Measurements from ENCODE around the gene PQBP1. TPM values are rescaled to one million over a fixed set of nuclear protein-coding genes. Genes with fewer than 3 reads are reported as not detected.
A peak's percentile ranks its signal among the peaks of the same experiment; 100 is the strongest.

PQBP1 gene
- total and polyA plus RNA-seq, 2 donors from 2014 or later = 61.3 to 93.4 TPM

DNA sequence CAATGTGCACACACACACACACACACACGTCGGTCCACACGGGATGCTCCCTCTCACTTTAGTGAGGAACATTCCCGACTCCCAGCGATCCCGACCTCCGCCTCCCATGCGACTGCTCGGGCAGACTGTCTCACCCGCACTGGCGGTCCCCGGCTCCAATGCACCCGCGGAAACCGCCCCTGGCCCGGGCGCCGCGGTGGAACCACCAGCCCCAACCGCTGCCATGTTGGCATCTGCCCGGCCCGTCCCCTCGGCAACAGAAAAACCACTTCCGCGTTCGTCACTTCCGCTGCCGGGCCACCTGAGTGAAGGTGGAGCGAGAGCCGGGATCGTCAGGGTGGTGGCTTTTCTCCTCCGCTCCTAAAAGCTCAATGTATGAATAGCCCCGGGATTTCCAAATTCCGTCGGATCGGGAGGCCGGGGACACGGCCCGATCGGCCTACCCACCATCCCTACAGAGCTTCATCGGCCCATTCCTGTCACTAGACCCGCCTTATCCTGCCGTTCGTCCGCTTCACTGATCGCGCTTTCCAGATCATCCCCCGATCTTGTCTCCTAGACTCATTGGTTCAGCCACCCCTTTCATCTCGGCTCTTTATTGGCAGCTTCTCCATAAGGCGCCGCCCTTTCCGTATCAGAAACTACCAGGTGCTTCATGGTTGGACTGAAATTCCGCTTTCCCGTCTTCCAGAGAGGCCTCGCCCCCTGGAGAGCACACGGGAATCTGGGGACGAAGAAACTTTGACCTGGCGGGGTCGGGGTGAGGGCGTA is 13.9 kb downstream of the PQBP1 start, which contains the start of gene SLC35A2:
Gene SLC35A2, minus strand, starts transcription at position 235 of the 771 bp plus-strand sequence. Its CDS starts 10 bp downstream, at position 225.
- Histone ChIP-seq H3K36me3 (ENCODE audit: control insufficient read depth in 2 of 3, insufficient read depth in 3 of 3, low read length in 3 of 3) (no peaks in the 10 kb centered on the region), H3K9me3 (ENCODE audit: control insufficient read depth in 2 of 3, insufficient read depth in 1 of 3, low read length in 3 of 3) (no peaks in the 10 kb centered on the region), H3K4me1 (ENCODE audit: control insufficient read depth in 2 of 3, insufficient read depth in 2 of 3, low read depth in 1 of 3, low read length in 3 of 3) (peaks cover 0 to 10% (median 0%) of the 10 kb centered on the region in 3 donors), H3K4me3 (ENCODE audit: low read length in 3 of 3) (peak within 1 kb of the TSS; percentile 93 to 96 (median 94)), H3K27me3 (ENCODE audit: control insufficient read depth, insufficient read depth, low read length) (no peaks in the 10 kb centered on the region), H3K9ac (ENCODE audit: low read length in 3 of 3) (peak within 1 kb of the TSS; percentile 69 to 87 (median 77)), H3K27ac (ENCODE audit: low read depth in 2 of 2, low read length in 2 of 2) (peak within 1 kb of the TSS; percentile 83 to 90)
- peak; percentile 84 to 94 (median 89) for DNase-seq
- TF ChIP-seq, protein P1, sequence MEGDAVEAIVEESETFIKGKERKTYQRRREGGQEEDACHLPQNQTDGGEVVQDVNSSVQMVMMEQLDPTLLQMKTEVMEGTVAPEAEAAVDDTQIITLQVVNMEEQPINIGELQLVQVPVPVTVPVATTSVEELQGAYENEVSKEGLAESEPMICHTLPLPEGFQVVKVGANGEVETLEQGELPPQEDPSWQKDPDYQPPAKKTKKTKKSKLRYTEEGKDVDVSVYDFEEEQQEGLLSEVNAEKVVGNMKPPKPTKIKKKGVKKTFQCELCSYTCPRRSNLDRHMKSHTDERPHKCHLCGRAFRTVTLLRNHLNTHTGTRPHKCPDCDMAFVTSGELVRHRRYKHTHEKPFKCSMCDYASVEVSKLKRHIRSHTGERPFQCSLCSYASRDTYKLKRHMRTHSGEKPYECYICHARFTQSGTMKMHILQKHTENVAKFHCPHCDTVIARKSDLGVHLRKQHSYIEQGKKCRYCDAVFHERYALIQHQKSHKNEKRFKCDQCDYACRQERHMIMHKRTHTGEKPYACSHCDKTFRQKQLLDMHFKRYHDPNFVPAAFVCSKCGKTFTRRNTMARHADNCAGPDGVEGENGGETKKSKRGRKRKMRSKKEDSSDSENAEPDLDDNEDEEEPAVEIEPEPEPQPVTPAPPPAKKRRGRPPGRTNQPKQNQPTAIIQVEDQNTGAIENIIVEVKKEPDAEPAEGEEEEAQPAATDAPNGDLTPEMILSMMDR (IDR thresholded peaks at IDR 0.05; ENCODE audit: borderline replicate concordance, extremely low read depth, insufficient read depth) = no peak
- no peak for FAIRE-seq
- intact Hi-C loops (cut with DNase I) = no loop called here

DNA sequence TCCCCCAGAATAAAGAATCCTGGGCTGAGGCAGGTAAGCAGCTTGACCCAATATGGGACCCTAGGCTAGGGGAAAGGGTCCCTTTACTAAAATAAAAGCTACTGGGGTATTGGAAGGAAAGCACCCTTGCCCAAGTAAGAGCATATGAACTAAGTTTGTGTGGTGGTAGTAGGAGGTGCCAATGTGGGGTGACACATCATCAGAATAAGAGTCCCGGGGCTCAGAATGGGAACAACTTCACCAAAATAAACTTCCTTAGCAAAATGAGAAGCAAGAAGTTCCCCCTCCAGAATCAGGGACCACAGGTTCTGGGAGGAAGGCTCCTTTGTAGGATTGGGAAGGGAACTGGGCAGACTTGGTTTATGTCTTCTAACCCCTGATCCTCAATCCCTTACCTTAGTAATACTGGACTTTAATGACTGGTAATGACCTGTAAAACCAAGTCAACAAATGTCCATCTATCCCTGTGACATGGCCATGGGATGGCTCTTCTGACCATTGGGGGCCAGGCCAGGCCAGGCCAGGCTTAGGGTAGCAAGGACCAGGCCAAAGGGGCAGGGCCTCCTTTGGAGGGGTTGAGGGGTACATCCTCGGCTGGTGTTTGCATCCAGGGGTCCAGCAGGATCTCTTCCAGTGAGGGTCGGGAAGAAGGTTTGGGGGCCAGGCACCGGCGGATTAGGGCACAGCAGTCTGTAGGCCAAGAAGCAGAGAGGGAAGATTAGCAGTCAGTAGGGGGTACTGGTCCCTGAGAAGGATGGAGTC is 16.1 kb downstream of the PQBP1 start:
- Histone ChIP-seq H3K4me3 (ENCODE audit: low read length in 3 of 3) (no peak overlapping the region), H3K36me3 (ENCODE audit: control insufficient read depth in 2 of 3, insufficient read depth in 3 of 3, low read length in 3 of 3) (no peaks in the 10 kb centered on the region), H3K27me3 (ENCODE audit: control insufficient read depth, insufficient read depth, low read length) (no peaks in the 10 kb centered on the region), H3K4me1 (ENCODE audit: control insufficient read depth in 2 of 3, insufficient read depth in 2 of 3, low read depth in 1 of 3, low read length in 3 of 3) (peaks cover 0 to 15% (median 0%) of the 10 kb centered on the region in 3 donors), H3K9me3 (ENCODE audit: control insufficient read depth in 2 of 3, insufficient read depth in 1 of 3, low read length in 3 of 3) (no peaks in the 10 kb centered on the region), H3K9ac (ENCODE audit: low read length in 3 of 3) (no peak overlapping the region), H3K27ac (ENCODE audit: low read depth in 2 of 2, low read length in 2 of 2) (no peak overlapping the region)
- intact Hi-C loops (cut with DNase I) = no loop called here
- DNase-seq (peak in 1 of 5 donors; percentile 46), FAIRE-seq (no peak)
- TF ChIP-seq, protein P1 (IDR thresholded peaks at IDR 0.05; ENCODE audit: borderline replicate concordance, extremely low read depth, insufficient read depth) = no peak

DNA sequence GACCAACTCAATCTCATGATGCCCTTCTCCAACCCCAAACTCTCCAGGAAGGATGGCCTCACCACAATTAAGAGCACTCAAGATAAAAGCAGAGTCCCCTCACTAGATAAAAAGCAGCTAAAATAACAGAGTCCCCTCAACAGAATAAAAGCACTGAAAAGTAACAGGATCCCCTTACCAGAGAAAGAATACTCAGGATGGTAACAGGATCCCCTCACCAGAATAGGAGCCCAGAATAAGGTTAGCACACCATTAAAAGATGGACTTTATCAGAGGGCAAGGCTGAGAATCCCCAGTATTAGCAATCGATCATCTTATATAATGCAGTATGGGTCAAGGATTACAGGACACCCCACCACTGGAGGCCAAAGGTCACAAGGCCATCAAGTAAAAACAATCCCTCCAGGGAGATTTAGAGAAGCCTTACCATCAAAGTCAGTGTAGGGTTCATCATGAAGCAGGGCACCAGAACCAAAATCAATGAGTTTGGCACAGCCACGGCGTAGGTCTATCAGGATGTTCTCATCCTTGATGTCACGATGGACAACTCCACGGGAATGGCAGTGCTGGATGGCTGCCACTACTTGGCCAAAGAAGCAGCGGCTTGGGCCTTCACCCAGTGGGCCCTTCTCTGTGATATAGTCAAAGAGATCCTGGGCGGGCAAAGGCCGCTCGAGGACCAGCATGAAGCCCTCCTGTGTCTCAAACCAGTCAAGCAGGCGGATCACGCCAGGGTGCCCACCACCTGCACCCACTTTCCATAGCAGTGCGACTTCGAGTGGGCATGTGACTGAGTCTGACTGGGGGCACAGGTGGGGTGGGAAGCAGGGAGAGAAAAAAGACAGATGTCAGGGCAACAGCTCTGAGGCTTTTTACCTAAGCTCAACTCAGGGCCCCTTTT is 17.1 kb downstream of the PQBP1 start:
- Histone ChIP-seq H3K4me3 (ENCODE audit: low read length in 3 of 3) (no peak overlapping the region), H3K4me1 (ENCODE audit: control insufficient read depth in 2 of 3, insufficient read depth in 2 of 3, low read depth in 1 of 3, low read length in 3 of 3) (peaks cover 0 to 21% (median 0%) of the 10 kb centered on the region in 3 donors), H3K36me3 (ENCODE audit: control insufficient read depth in 2 of 3, insufficient read depth in 3 of 3, low read length in 3 of 3) (no peaks in the 10 kb centered on the region), H3K27ac (ENCODE audit: low read depth in 2 of 2, low read length in 2 of 2) (no peak overlapping the region), H3K27me3 (ENCODE audit: control insufficient read depth, insufficient read depth, low read length) (no peaks in the 10 kb centered on the region), H3K9me3 (ENCODE audit: control insufficient read depth in 2 of 3, insufficient read depth in 1 of 3, low read length in 3 of 3) (no peaks in the 10 kb centered on the region), H3K9ac (ENCODE audit: low read length in 3 of 3) (no peak overlapping the region)
- TF ChIP-seq, protein P1 (IDR thresholded peaks at IDR 0.05; ENCODE audit: borderline replicate concordance, extremely low read depth, insufficient read depth) = no peak
- DNase-seq = peak in 1 of 5 donors; percentile 69
- intact Hi-C loops (cut with DNase I) = no loop called here
- FAIRE-seq = no peak

Measured in kidney (tissue), 14 donors.